HG03378 (cell line): ENCODE measurements around the gene NRIP1.

Source experiments
- ATAC-seq: cut with Tn5 transposase; IDR thresholded peaks from one replicate; pipeline ENCODE4 v1.9.1; 2021; ENCODE audit warnings: mild to moderate bottlenecking, moderate library complexity; ENCODE audit not compliant: unreplicated experiment

Gene NRIP1

DNA sequence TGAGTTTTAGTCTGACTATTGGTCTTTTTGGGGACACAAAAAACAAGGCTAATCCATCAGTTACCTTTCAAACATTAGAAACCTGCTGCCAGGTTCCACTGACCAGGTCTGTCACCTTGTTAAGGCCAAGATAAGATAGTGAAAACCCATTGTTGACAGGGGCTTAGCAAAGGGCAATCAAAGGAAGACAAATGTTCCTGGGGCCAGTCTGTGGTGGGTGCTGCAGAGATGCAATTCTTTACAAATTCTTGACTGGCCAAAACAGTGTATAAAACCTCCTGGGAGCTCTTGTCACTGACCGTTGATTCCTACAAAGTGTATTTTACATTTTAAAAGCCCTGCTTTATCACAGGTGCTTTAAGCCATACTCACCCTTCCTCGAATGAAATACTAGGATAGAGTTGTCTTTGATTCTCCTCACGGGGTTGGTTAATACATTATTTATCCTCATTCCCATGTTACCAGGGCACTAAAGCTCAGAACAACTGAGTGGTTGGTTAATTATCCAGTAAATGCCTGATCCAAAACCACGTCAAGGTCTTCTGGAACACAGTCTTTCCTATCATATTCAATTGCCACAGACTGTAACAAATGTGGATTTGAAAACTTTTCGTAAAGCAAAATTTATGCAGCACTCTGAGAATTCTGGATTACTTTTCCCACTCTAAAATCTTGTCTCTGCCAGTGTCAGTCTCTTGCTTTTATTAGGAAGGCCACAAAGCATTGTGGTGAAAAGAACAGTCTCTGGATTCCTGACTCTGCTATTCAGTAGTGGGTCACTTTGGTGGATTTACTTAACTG lies 77.2 kb downstream of the NRIP1 start:
- no peak for ATAC-seq

DNA sequence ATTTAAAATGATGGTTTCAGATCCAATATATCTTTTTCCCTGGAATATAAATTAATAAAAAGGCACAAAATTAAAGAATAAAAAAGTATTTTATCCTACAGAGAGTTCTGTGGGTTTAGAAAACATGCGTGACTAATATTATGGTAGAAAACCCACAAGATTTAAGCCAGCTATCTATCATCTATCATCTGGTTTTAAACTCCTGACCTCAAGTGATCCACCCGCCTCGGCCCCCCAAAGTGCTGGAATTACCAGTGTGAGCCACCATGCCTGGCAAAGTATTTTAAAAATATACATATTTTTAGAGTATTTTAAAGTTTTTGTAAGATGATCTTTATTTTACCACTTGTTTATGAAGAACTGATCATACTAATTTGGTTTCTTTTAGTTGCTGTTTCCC lies 79.5 kb downstream of the NRIP1 start:
- no peak for ATAC-seq

DNA sequence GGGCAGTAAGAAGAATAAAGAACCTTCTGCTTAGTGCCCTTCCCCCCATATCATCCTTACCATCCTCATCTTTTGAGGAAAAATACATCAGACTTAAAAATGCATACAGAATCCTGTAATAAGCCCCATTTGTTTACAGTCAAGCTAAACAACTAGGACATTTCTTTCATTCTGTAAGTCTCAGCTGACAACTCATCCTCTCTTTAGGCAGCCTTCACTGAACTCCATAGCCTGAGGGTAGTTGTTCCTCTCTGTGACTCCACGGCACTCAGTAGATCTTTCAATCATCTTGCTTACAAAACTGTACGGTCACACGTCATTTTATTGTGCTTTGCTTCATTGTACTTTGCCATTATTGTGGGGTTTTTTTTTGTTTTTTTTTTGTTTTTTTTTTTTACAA lies 82.5 kb downstream of the NRIP1 start:
- ATAC-seq = no peak

DNA sequence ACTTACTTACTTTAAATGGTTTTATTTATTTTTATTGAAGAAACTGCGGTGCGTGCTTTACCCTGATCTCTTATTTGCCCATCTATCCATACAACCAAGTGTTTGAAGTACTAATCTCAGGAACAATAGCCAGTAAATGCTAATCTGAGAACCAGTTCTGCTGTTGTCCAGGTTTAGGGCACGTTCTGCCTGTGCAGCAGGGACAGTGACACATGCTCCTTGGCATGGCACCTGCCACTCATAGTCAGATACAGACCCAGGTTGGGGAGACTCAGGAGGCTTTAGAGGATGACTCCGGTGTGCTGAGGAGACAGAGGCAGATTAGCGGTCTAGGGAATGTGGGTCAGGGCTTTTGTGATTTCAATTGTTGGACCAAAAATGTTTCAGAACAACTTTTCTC lies 83.6 kb downstream of the NRIP1 start:
- ATAC-seq = no peak

DNA sequence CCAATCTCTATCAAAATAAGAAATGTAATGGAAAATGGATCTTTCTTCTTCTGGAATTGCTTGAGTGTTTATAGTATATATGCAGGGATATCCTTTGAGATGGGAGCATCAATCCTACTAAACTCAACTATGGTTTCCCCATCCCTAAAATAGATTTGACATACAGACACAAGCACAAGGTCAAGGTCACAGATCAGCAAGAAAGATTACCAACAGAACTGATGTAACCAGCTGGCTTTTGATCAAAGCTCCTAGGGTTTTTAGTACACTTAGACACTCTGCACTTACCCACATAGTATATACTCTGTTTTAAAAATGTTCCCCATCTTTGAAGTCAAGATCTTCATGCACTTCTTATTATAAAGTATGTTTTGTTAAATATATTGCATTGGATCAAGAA lies 85.5 kb downstream of the NRIP1 start:
- ATAC-seq = no peak

DNA sequence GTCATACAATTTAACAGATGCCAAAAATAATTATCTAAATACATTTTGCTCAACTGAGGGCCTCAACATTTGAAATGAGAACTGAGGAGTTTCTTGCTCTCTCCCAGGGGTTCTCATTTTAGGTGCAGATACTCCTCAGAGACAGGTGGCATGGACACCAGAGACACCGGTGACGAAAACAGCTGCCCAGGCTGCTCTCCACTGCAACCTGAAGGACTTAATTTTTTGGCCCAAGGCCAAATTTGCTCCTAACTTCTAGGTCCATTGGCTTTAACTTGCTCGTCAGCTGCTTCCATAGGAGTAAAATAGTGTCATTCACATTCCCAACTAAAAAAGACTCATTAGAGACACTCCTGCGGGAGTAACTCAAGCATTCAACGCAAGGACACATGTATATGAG lies 87.0 kb downstream of the NRIP1 start:
- no peak for ATAC-seq

DNA sequence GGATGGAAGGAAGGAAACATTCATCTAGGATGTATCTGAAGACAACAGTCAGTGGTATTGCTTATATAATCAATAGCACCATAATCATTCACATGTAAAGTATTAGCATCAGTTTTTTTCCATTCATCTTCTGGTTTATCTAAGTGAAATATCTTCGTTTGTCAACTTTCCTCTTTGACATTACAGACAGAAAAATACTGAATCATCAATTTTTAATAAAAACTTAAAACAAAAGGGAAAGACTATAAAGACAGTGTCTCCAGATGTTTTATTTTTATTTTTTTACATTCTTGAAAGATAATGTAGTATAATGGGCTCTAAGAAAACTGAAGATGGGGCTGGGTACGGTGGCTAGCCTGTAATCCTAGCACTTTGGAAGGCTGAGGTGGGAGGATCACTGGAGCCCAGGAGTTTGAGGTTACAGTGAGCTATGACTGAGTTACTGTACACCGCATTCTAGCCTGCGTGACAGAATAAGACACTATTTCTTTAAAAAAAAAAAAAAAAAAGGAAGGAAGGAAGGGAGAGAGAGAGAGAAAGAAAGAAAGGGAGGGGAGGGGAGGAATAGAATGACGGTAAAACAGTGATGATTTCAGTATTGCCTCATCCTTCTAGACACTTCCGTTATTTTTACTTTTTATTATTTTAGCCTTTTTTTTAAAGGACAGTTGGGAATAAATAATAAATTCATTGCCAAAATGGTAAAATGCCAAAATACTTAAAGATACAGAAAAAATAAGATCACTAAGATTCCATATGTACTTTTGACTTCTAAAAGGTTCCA lies 89.5 kb downstream of the NRIP1 start:
- ATAC-seq = no peak

DNA sequence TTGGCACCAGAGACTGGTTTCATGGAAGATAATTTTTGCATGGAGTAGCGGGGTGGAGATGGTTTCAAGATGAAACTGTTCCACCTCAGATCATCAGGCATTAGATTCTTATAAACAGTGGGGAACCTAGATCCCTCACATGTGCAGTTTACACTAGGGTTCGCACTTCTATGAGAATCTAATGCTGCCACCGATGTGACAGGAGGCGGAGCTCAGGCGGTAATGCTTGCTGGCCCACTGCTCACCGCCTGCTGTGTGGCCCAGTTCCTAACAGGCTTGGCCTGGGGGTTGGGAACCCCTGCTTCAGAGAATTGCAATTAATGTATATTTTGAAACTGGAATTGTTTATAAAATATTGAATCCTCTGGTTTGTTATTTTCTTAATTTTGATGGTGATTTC lies 92.1 kb downstream of the NRIP1 start:
- ATAC-seq = no peak

DNA sequence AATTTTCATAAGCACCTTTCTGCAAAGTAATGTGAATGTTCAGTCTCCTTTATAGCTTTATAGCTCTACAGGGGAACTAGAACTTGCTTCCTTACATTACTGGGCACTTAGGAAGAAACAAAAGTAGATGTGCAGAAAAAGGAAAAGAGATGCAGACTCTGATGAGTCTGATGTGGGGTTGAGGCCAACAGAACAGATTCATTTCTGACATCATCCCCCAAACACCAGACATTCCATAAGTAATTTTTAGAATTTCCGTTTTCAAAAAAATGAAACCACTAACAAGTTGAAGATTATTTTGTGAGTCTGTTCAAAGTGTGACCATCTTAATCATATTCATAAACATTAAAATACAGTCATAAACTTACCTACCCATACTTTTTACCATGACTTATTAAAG lies 96.0 kb downstream of the NRIP1 start:
- no peak for ATAC-seq

DNA sequence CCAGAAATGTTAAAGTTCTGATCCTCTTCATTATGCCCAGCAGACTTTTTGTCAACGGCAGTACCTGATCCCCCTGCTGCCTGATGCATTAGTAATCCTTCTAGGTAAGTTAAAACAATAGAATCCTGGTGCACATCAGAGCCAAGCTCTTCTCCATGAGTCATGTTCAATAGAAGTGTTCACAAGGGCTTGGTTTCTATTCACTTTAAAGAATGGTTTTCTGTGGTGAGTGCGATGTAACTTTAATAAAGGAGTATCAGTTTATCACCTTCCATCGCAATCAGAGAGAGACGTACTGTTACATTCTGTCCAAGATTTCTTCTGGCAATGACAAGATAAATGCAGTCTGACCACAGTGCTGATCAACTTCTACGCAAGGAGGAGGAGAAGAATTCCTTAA lies 96.8 kb downstream of the NRIP1 start:
- no peak for ATAC-seq

DNA sequence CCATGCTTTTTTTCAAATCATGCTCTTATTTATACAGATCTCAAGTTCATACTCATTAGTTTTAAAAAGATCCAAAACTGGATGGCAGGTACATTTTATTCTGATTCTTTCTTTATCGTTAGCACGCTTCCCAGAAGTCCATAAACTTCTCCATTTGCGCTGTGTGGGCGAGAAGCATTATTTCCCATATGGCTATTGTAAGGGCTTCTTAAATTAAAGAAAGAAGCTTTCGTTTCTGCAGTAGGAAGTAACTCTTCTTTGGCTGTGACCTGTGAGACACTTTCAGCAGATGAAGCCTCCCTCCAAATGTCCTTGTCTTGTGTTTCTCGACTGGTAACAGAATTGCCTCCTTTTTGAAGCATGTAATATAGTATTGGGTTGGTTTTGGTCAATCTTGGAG lies 100.2 kb downstream of the NRIP1 start:
- ATAC-seq = no peak

DNA sequence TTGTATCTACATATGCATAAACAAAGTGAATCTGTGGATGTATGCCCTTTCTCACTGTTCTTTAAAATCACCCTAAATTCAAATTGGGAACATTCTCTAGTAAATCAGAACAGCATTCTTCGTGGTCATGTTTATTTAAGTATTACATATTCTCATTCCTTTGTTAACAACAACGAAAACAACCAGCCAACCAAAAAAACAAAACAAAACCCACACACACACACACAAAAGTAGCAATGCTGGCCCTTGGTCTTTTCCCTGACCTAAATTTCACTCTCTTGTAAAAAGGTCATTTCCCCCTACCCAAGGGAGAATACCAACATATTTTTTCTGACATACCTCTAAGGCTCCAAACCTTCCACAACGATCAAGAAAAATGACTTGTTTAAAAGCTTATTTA lies 102.6 kb downstream of the NRIP1 start:
- ATAC-seq = no peak

DNA sequence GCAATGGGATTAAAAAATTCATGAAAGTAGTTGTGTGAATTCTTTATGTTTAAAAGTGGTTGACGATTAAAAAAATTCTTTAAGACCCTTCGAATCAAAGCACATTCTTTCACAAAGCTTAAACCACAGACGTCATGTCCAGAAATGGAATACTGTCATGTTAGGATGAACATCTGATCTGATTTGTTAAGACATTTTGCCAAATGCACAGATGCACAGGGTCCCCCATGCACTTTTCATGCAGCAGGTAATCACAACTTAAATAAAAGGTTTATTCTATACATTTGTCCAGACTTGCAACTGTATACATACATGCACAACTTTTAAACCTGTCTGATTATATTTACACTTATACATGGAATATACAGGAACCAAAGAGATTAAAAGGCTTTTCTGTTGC lies 103.3 kb downstream of the NRIP1 start:
- no peak for ATAC-seq

DNA sequence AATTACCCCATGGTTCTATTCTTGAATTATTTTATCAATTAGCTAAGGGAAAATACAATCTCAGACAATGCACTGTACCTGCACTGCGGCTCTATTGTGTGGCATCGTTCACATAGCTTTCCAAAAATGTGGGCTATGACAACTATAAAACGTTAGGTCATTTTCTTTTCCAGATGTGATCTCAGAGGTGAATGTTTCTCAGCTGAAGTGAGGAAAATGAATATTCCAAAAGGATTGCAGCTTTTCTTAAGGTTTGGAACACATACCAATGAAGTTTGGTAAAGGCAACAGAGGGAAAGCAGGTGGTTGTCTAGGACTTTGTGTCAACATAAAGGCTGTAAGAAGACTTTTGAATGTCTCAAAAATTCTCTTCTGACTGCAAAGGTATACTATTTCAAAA lies 105.5 kb downstream of the NRIP1 start:
- ATAC-seq = no peak

DNA sequence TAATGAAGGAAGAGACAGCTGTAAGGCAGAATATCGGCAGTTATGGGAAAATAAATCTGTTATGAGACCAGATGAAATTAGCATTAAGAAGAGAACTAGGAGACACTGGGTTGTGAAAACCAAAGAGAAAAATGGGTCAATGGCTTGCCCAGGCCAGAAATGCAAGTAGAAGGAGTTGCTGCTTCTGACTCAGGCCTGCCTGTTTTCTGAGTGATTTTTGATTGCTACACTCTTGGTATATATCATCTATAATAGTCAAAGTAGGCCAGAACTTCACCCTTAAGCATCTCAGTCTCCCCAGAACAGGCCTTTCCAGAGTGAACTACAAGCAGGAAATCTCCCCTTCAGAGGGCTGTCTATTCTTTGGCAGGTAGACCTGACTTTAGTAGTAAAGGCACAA lies 107.0 kb downstream of the NRIP1 start:
- ATAC-seq = no peak

DNA sequence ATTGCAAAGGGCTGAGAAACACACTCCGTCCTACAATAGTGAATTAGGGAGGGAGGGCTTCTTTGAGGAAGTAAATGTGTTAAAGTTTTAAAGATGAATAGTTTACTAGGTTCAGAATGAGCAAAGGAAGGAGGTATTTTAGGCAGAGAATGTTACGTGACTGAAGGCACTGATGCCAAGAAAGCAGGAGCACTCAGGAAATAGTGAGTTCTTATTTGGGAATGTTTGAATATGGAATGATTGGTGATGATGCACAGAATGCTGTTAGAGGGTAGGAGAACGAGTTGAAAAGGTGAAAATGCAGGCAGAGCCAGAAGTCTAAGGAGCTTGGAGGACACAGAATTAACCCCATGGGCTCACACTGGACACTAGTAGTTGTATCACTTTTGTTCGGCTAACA lies 108.0 kb downstream of the NRIP1 start:
- no peak for ATAC-seq

DNA sequence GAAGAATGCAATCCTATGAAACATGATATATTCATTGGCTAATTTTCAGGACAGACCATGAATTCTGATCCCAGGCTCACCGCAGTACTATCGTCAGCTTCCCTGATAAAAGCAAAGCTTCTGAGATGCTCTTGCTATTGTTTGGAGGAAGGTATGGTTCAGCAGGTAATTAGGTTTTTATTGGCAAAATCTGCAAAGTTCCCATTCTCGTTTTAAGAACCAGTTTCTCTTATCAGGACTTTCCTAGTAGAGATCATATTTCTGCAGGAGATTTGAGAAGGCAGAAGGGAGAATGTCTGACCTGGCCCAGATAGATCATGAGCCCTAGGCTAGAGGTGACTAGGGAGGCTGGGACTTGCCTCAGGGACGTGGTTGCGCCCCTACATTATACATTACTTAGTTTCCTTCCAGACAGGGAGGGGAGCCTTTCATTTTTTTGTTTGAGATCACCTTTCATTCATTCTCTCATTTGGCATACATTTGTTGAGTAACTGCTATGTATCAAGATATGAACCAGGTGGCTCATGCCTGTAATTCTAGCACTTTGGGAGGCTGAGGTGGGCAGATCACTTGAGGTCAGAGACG lies 108.8 kb downstream of the NRIP1 start:
- ATAC-seq = no peak

DNA sequence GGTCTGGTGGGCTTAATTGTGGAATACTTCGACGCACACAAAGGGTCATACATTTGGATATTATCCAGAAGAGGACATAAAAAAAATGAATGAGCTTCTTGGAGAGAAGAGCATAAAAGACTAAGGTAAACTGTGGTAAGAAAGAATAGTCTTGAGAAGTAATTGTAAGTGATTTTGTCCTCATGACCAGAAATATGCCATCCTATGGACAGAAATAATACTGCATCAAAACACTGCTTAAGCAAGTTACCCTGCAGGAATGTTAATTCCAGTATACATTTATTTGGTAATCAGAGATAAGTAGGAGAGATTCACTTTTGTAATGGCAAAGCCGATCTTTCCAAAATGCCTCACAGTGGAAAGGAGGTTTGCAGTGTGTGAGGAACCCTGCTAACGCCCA lies 111.9 kb downstream of the NRIP1 start:
- ATAC-seq = no peak

DNA sequence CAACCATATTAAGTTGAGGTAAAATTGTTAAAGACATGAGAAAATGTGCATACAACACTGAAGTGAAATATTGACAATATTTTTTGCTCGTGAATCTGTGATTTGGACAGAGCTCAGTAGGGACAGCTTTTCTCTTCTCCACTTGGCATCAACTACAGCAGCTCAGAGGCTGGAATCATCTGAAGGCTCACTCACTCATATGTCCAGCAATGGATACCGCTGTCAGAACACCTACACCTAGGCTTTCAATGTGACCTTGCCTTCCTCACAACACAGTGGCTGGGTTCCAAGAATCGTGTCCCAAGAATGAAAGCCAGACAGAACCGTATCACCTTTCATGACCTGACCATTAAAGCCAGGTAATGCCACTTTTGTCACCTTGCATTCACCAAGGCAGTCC lies 115.2 kb downstream of the NRIP1 start:
- ATAC-seq = no peak

DNA sequence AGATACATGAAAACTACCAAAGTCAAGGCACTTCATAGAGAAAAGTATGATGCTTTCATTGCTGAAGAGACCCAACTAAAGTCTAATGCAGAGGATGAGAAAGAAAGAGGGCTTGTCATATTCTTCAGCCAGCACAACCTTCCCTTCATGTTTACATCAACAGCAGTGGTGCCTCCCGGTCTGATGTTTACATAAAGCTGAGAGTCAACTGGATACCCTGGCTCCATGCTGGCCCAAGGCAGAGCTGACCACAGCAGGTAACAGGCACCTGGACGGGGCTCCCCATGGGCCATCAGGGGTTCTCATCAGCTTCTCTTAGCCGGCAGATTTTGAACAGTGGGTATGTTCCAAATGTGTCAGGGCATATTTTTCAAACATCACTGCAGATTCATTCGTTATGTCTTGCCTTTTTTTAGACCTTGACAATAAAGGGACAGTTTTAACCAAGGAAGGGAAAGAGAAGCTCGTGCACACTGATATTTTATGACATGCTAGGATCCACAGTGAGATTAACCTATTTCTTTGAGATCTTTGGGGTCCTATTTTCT lies 117.1 kb downstream of the NRIP1 start:
- ATAC-seq = no peak

DNA sequence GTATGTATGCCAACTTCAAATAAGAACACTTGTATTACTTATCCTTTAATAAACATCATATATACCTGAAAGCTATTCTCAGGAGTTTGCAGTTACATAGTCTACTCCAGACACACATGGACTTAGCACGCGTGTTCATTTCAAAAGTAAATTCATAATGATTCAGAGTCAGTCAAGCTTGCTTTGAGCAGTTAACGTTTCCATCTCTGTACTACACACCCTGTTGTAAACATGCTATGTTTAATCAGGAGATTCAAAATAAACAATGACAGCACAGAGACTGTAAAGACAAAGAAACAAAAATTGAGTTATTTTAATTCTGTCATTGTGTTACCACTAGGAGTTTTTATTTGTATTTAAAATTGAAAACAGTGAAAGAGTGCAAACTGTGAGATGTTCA lies 119.6 kb downstream of the NRIP1 start:
- no peak for ATAC-seq

DNA sequence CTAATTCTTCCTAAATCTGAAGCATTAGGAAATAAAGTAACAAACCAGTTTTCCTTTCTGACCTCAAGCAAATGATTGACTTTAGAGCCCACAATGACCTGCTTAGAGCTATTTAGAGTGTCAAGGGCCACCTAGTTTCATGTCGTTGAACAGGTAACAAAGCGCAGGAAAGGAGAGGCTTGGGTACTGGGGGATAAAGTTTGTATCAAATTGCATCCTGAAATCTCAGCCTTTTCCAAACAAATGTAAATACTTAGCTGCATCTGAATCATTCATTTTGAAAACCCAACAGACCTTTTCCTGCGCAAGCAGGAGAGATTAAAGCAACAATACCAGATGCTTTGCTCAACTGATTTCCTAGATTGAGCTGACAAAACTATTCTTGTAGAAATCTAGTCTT lies 121.2 kb downstream of the NRIP1 start:
- ATAC-seq = no peak
